ENCODE results near the gene RANBP17.

The RANBP17 gene

GRCh38 chr5:171149772-171150171 is 288.0 kb downstream of the RANBP17 start:
- DNase-seq (ENCODE audit: low read depth in 2 of 2), result no peak
- no peak overlapping the region for H3K4me3 ChIP-seq (replicated peaks in 1 of 2; ENCODE audit: low read depth in 2 of 2, low read length in 2 of 2)
- no peak for TF ChIP-seq CTCF (IDR thresholded peaks at IDR 0.05; ENCODE audit: low read depth, low read length)

GRCh38 chr5:171152382-171152781 is 290.6 kb downstream of the RANBP17 start:
- DNase-seq (ENCODE audit: low read depth in 2 of 2), result peak; percentile 32 to 59
- no peak overlapping the region for H3K4me3 ChIP-seq (replicated peaks in 1 of 2; ENCODE audit: low read depth in 2 of 2, low read length in 2 of 2)
- TF ChIP-seq CTCF (IDR thresholded peaks at IDR 0.05; ENCODE audit: low read depth, low read length), result peak; percentile 25

GRCh38 chr5:171155621-171156020 is 293.8 kb downstream of the RANBP17 start:
- peak; percentile 38 to 68 for DNase-seq (ENCODE audit: low read depth in 2 of 2)
- no peak overlapping the region for H3K4me3 ChIP-seq (replicated peaks in 1 of 2; ENCODE audit: low read depth in 2 of 2, low read length in 2 of 2)
- no peak for TF ChIP-seq CTCF (IDR thresholded peaks at IDR 0.05; ENCODE audit: low read depth, low read length)

GRCh38 chr5:171157276-171157675 is 295.5 kb downstream of the RANBP17 start:
- DNase-seq (ENCODE audit: low read depth in 2 of 2), result peak in 1 of 2 donors; percentile 18
- no peak overlapping the region for H3K4me3 ChIP-seq (replicated peaks in 1 of 2; ENCODE audit: low read depth in 2 of 2, low read length in 2 of 2)
- no peak for TF ChIP-seq CTCF (IDR thresholded peaks at IDR 0.05; ENCODE audit: low read depth, low read length)

GRCh38 chr5:171157775-171158174 is 296.0 kb downstream of the RANBP17 start:
- no peak for DNase-seq (ENCODE audit: low read depth in 2 of 2)
- TF ChIP-seq CTCF (IDR thresholded peaks at IDR 0.05; ENCODE audit: low read depth, low read length), result no peak
- no peak overlapping the region for H3K4me3 ChIP-seq (replicated peaks in 1 of 2; ENCODE audit: low read depth in 2 of 2, low read length in 2 of 2)

- H3K4me3 ChIP-seq (replicated peaks in 1 of 2; ENCODE audit: low read depth in 2 of 2, low read length in 2 of 2), result no peak overlapping the region
- no peak for DNase-seq (ENCODE audit: low read depth in 2 of 2)
- no peak for TF ChIP-seq CTCF (IDR thresholded peaks at IDR 0.05; ENCODE audit: low read depth, low read length)
These were observed 296.8 kb downstream of the RANBP17 start for GRCh38 chr5:171158581-171158980.

- no peak for DNase-seq (ENCODE audit: low read depth in 2 of 2)
- H3K4me3 ChIP-seq (replicated peaks in 1 of 2; ENCODE audit: low read depth in 2 of 2, low read length in 2 of 2), result no peak overlapping the region
- TF ChIP-seq CTCF (IDR thresholded peaks at IDR 0.05; ENCODE audit: low read depth, low read length), result no peak
These were observed 300.3 kb downstream of the RANBP17 start for GRCh38 chr5:171162165-171162564.

Data from cardiac fibroblast (primary cell).